ENCODE data around the gene RNF220. TPM values are rescaled to one million over a fixed set of nuclear protein-coding genes. Genes with fewer than 3 reads are reported as not detected.
A peak's percentile ranks its signal among the peaks of the same experiment; 100 is the strongest.

The RNF220 gene
- total RNA-seq, 1 experiment from 2014 or later: 66.6 TPM

GRCh38 chr1:44587796-44588460 is 182.9 kb downstream of the RNF220 start:
- POLR2A ChIA-PET (ENCODE audit: unreplicated experiment): no interaction called here
- no peak overlapping the region for H3K27ac ChIP-seq (ENCODE audit: low read length)
- no peaks in the 10 kb centered on the region for H3K79me2 ChIP-seq (ENCODE audit: low read length)
- BruUV-seq (replicated peaks): no TSS peak
- H2AFZ ChIP-seq (ENCODE audit: low read length): no peak overlapping the region
- no peaks in the 10 kb centered on the region for H3F3A ChIP-seq (ENCODE audit: low read length, unreplicated experiment)
- TF ChIP-seq CTCF (conservative IDR thresholded peaks at IDR 0.05; ENCODE audit: low read depth, low read length): no peak
- TF ChIP-seq EZH2phosphoT487 (IDR thresholded peaks at IDR 0.05; ENCODE audit: borderline replicate concordance, low read length): no peak
- no peak for TF ChIP-seq EZH2 (IDR thresholded peaks at IDR 0.05; ENCODE audit: low read length, unreplicated experiment)
- CTCF ChIA-PET: no interaction called here
- H3K9me3 ChIP-seq (ENCODE audit: low read length): no peaks in the 10 kb centered on the region
- no peaks in the 10 kb centered on the region for H3K27me3 ChIP-seq (ENCODE audit: low read length)
- H3K36me3 ChIP-seq (ENCODE audit: low read depth, low read length): no peaks in the 10 kb centered on the region
- H4K20me1 ChIP-seq (ENCODE audit: low read length): no peaks in the 10 kb centered on the region
- no peak overlapping the region for H3K4me3 ChIP-seq (ENCODE audit: low read length)
- no peak overlapping the region for H3K4me2 ChIP-seq (ENCODE audit: low read length)
- intact Hi-C loops (cut with micrococcal nuclease): no loop called here
- no peak for DNase-seq
- H3K4me1 ChIP-seq (ENCODE audit: insufficient read depth, low read length): no peaks in the 10 kb centered on the region
- no peaks in the 10 kb centered on the region for H3K9me2 ChIP-seq (replicated peaks; ENCODE audit: low read length)
- no peak overlapping the region for H3K9ac ChIP-seq (ENCODE audit: low read length)
- no peak for ATAC-seq

- no peak overlapping the region for H2AFZ ChIP-seq (ENCODE audit: low read length)
- ATAC-seq (no peak), DNase-seq (no peak)
- H3K4me1 ChIP-seq (ENCODE audit: insufficient read depth, low read length): no peaks in the 10 kb centered on the region
- H4K20me1 ChIP-seq (ENCODE audit: low read length): no peaks in the 10 kb centered on the region
- no peak overlapping the region for H3K9ac ChIP-seq (ENCODE audit: low read length)
- no peak overlapping the region for H3K27ac ChIP-seq (ENCODE audit: low read length)
- H3K4me3 ChIP-seq (ENCODE audit: low read length): no peak overlapping the region
- H3K79me2 ChIP-seq (ENCODE audit: low read length): no peaks in the 10 kb centered on the region
- ChIA-PET POLR2A (ENCODE audit: unreplicated experiment) (no interaction called here), CTCF (no interaction called here)
- intact Hi-C loops (cut with micrococcal nuclease): no loop called here
- H3K9me3 ChIP-seq (ENCODE audit: low read length): no peaks in the 10 kb centered on the region
- no peaks in the 10 kb centered on the region for H3F3A ChIP-seq (ENCODE audit: low read length, unreplicated experiment)
- H3K9me2 ChIP-seq (replicated peaks; ENCODE audit: low read length): no peaks in the 10 kb centered on the region
- no peak overlapping the region for H3K4me2 ChIP-seq (ENCODE audit: low read length)
- TF ChIP-seq EZH2phosphoT487 (IDR thresholded peaks at IDR 0.05; ENCODE audit: borderline replicate concordance, low read length): no peak
- TF ChIP-seq CTCF (conservative IDR thresholded peaks at IDR 0.05; ENCODE audit: low read depth, low read length): no peak
- TF ChIP-seq EZH2 (IDR thresholded peaks at IDR 0.05; ENCODE audit: low read length, unreplicated experiment): no peak
- no peaks in the 10 kb centered on the region for H3K27me3 ChIP-seq (ENCODE audit: low read length)
- no peaks in the 10 kb centered on the region for H3K36me3 ChIP-seq (ENCODE audit: low read depth, low read length)
- no TSS peak for BruUV-seq (replicated peaks)
Measured at GRCh38 chr1:44588551-44589210, 183.6 kb downstream of the RNF220 start.

GRCh38 chr1:44590475-44590874 is 185.4 kb downstream of the RNF220 start:
- CTCF ChIA-PET: interaction anchor here (1.0 kb wide), 1 partner anchor 213 kb away, joined by 3 read pairs; no protein-coding TSS in a partner anchor
- POLR2A ChIA-PET (ENCODE audit: unreplicated experiment): no interaction called here
- no peak for TF ChIP-seq EZH2phosphoT487 (IDR thresholded peaks at IDR 0.05; ENCODE audit: borderline replicate concordance, low read length)
- TF ChIP-seq CTCF (conservative IDR thresholded peaks at IDR 0.05; ENCODE audit: low read depth, low read length): no peak
- no peak for TF ChIP-seq EZH2 (IDR thresholded peaks at IDR 0.05; ENCODE audit: low read length, unreplicated experiment)
- Histone ChIP-seq H3K27me3 (ENCODE audit: low read length) (no peaks in the 10 kb centered on the region), H3K4me1 (ENCODE audit: insufficient read depth, low read length) (no peaks in the 10 kb centered on the region), H4K20me1 (ENCODE audit: low read length) (no peaks in the 10 kb centered on the region), H3K9me2 (replicated peaks; ENCODE audit: low read length) (no peaks in the 10 kb centered on the region), H3K27ac (ENCODE audit: low read length) (no peak overlapping the region), H3K9me3 (ENCODE audit: low read length) (no peaks in the 10 kb centered on the region), H3F3A (ENCODE audit: low read length, unreplicated experiment) (no peaks in the 10 kb centered on the region), H3K79me2 (ENCODE audit: low read length) (no peaks in the 10 kb centered on the region), H3K36me3 (ENCODE audit: low read depth, low read length) (no peaks in the 10 kb centered on the region), H3K4me3 (ENCODE audit: low read length) (no peak overlapping the region), H3K9ac (ENCODE audit: low read length) (no peak overlapping the region), H3K4me2 (ENCODE audit: low read length) (no peak overlapping the region), H2AFZ (ENCODE audit: low read length) (no peak overlapping the region)
- intact Hi-C loops (cut with micrococcal nuclease): no loop called here
- ATAC-seq (0 out of 2 replicates have a peak, but pooled peaks have one; percentile 35), DNase-seq (peak; percentile 42)
- no TSS peak for BruUV-seq (replicated peaks)
